GM23338 (cell line): Measurements from ENCODE around the gene PODN. TPM values are rescaled to one million over a fixed set of nuclear protein-coding genes. Genes with fewer than 3 reads are reported as not detected.
A peak's percentile ranks its signal among the peaks of the same experiment; 100 is the strongest.

ENCODE experiments used
- ATAC-seq: fragments of 200-7000 bp; cut with Tn5 transposase; 3 replicates; pipeline ENCODE4 v1.9.1; 2020
- DNase-seq: peaks from one replicate; pipeline ENCODE4 v3.0.0-alpha.2; 2015; ENCODE audit warnings: low spot score
- H2AFZ ChIP-seq: fragments of 200-600 bp; sonication (generic); 2 replicates; pipeline ENCODE4 v1.8.0; 2016; ENCODE audit warnings: antibody characterized with exemption, mild to moderate bottlenecking, moderate library complexity
- H3F3A ChIP-seq: fragments of 200-600 bp; sonication (generic); replicated peaks from 2 replicates; pipeline ENCODE4 v1.8.0; 2017; ENCODE audit warnings: antibody characterized with exemption, mixed run types, low read depth
- H3K27ac ChIP-seq: fragments of 200-600 bp; sonication (generic); 2 replicates; pipeline ENCODE4 v1.6.1; 2016; ENCODE audit warnings: low read depth
- H3K27me3 ChIP-seq: fragments of 200-600 bp; sonication (generic); 2 replicates; pipeline ENCODE4 v1.8.0; 2016; ENCODE audit warnings: mild to moderate bottlenecking, mixed run types, moderate library complexity; ENCODE audit not compliant: insufficient read depth
- H3K36me3 ChIP-seq: fragments of 200-600 bp; sonication (generic); 2 replicates; pipeline ENCODE4 v1.8.0; 2016; ENCODE audit warnings: mild to moderate bottlenecking; ENCODE audit not compliant: insufficient read depth
- H3K4me1 ChIP-seq: fragments of 200-600 bp; sonication (generic); 2 replicates; pipeline ENCODE4 v1.8.0; 2016; ENCODE audit warnings: mild to moderate bottlenecking, moderate library complexity; ENCODE audit not compliant: insufficient read depth
- H3K4me2 ChIP-seq: fragments of 200-600 bp; sonication (generic); 2 replicates; pipeline ENCODE4 v1.7.1; 2017; ENCODE audit warnings: mixed run types
- H3K4me3 ChIP-seq: fragments of 200-600 bp; sonication (generic); 2 replicates; pipeline ENCODE4 v1.6.1; 2016; ENCODE audit warnings: mixed run types
- H3K79me2 ChIP-seq: fragments of 200-600 bp; sonication (generic); replicated peaks from 2 replicates; pipeline ENCODE4 v1.8.0; 2017; ENCODE audit warnings: mild to moderate bottlenecking; ENCODE audit not compliant: insufficient read depth
- H3K9me2 ChIP-seq: fragments of 200-600 bp; sonication (generic); 2 replicates; pipeline ENCODE4 v1.8.0; 2017; ENCODE audit not compliant: insufficient read depth
- H4K20me1 ChIP-seq: fragments of 200-600 bp; sonication (generic); replicated peaks from 2 replicates; pipeline ENCODE4 v1.8.0; 2017; ENCODE audit warnings: mild to moderate bottlenecking; ENCODE audit not compliant: insufficient read depth
- H3K27ac Mint-ChIP-seq: 2 replicates; pipeline ENCODE4 v1.8.0; 2020; ENCODE audit warnings: inconsistent platforms, mild to moderate bottlenecking, moderate library complexity, mixed read lengths
- H3K27me3 Mint-ChIP-seq: 3 replicates; pipeline ENCODE4 v1.8.0; 2022; ENCODE audit warnings: low read depth, mild to moderate bottlenecking, moderate library complexity, mixed read lengths, inconsistent platforms; ENCODE audit not compliant: insufficient read depth, poor library complexity
- H3K36me3 Mint-ChIP-seq: 3 replicates; pipeline ENCODE4 v1.8.0; 2021; ENCODE audit warnings: low read depth, mild to moderate bottlenecking, inconsistent platforms, moderate library complexity, mixed read lengths
- H3K4me1 Mint-ChIP-seq: 3 replicates; pipeline ENCODE4 v1.8.0; 2020; ENCODE audit warnings: mild to moderate bottlenecking, inconsistent platforms, mixed read lengths
- H3K4me3 Mint-ChIP-seq: 3 replicates; pipeline ENCODE4 v1.8.0; 2021; ENCODE audit warnings: moderate library complexity, mild to moderate bottlenecking, inconsistent platforms, mixed read lengths
- H3K9me3 Mint-ChIP-seq: 3 replicates; pipeline ENCODE4 v1.8.0; 2020; ENCODE audit warnings: moderate library complexity, mild to moderate bottlenecking, inconsistent platforms, mixed read lengths
- CREB1 ChIP-seq: fragments of 250-450 bp; sonication (Bioruptor Pico); IDR thresholded peaks from 2 replicates; pipeline ENCODE4 v1.5.0; 2020; ENCODE audit warnings: low read depth, mild to moderate bottlenecking, moderate library complexity
- CTCF ChIP-seq, 2 experiments: fragments of 200-600 bp in 1 of 2; sonication (generic) in 1 of 2; conservative IDR thresholded peaks; 2 replicates each; pipeline versions ENCODE4 v1.5.1 to v1.6.1; 2016 to 2017; ENCODE audit warnings: antibody characterized with exemption in 2 of 2, low read depth in 2 of 2, mild to moderate bottlenecking in 2 of 2, moderate library complexity in 1 of 2
- ETS1 ChIP-seq: IDR thresholded peaks from 2 replicates; pipeline ENCODE4 v1.6.1; 2016; ENCODE audit warnings: antibody characterized with exemption
- EZH2 ChIP-seq: fragments of 200-600 bp; sonication (generic); IDR thresholded peaks from one replicate; pipeline ENCODE4 v1.8.0; 2017; ENCODE audit warnings: antibody characterized with exemption, mild to moderate bottlenecking, low read depth; ENCODE audit not compliant: unreplicated experiment
- EZH2phosphoT487 ChIP-seq: fragments of 200-600 bp; sonication (generic); IDR thresholded peaks from one replicate; pipeline ENCODE4 v1.8.1; 2018; ENCODE audit warnings: antibody characterized with exemption; ENCODE audit not compliant: unreplicated experiment
- JUNB ChIP-seq: IDR thresholded peaks from one replicate; pipeline ENCODE4 v1.6.1; 2016; ENCODE audit warnings: antibody characterized with exemption; ENCODE audit not compliant: unreplicated experiment
- NANOG ChIP-seq: IDR thresholded peaks from 2 replicates; pipeline ENCODE4 v1.6.1; 2016; ENCODE audit warnings: antibody characterized with exemption, borderline replicate concordance
- POLR2AphosphoS5 ChIP-seq: IDR thresholded peaks from 2 replicates; pipeline ENCODE4 v1.6.1; 2016; ENCODE audit warnings: antibody characterized with exemption, low read depth
- REST ChIP-seq: IDR thresholded peaks from one replicate; pipeline ENCODE4 v1.6.1; 2018; ENCODE audit warnings: antibody characterized with exemption; ENCODE audit not compliant: unreplicated experiment
- STAT1 ChIP-seq: IDR thresholded peaks from one replicate; pipeline ENCODE4 v1.6.1; 2016; ENCODE audit warnings: antibody characterized with exemption; ENCODE audit not compliant: unreplicated experiment
- ZNF114 ChIP-seq: fragments of 250-450 bp; sonication (Bioruptor Pico); IDR thresholded peaks from 2 replicates; pipeline ENCODE4 v1.5.0; 2020; ENCODE audit warnings: mild to moderate bottlenecking, moderate library complexity
- ZNF331 ChIP-seq: fragments of 250-450 bp; sonication (Bioruptor Pico); IDR thresholded peaks from 2 replicates; pipeline ENCODE4 v1.5.0; 2020; ENCODE audit warnings: low read depth, mild to moderate bottlenecking, moderate library complexity
- ZNF462 ChIP-seq: fragments of 250-450 bp; sonication (Bioruptor Pico); IDR thresholded peaks from 2 replicates; pipeline ENCODE4 v1.5.0; 2020; ENCODE audit warnings: mild to moderate bottlenecking, moderate library complexity
- polyA plus RNA-seq: library from polyadenylated mRNA; unstranded; fragments of >200 nt; fragmentation: Nextera tagmentation; extraction: Ambion mirVana; gene quantifications from 2 replicates; pipeline ENCODE4 v1.2.1, GENCODE V29; 2016
- total RNA-seq: library from RNA; depleted of rRNA; stranded (reverse); fragments of >200 nt; shearing (Covaris generic); gene quantifications from 2 replicates; pipeline ENCODE4 v1.2.3, GENCODE V29; 2014

The PODN gene
- total and polyA plus RNA-seq, 2 experiments from 2014 or later: 0.16 to 0.24 TPM

DNA sequence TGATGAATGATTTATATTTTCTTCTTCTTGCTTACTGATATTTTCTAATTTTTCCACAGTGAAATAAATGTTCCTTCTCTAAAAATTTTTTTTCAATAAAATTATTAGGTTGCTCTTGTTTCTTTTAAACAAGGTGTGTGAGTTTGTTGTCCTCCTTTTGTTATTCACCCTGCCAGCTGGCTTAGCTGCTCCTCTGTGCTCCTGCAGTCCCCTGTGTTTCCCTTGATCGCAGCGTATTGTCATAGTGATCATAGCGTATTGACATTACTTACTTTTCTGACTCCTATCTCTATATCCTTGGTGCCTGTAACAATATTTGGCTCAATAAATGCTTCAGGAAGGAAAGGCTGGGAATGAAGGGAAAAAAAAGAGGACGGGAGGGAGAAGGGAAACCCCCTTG, 24.9 kb upstream of the PODN start:
- TF ChIP-seq CREB1: no peak
- no peak for TF ChIP-seq REST
- TF ChIP-seq ZNF331 (CRISPR knock-in tag): no peak
- no peak for TF ChIP-seq ZNF114
- TF ChIP-seq EZH2: no peak
- no peak for TF ChIP-seq ETS1
- TF ChIP-seq STAT1: no peak
- no peak for TF ChIP-seq CTCF (conservative IDR thresholded peaks at IDR 0.05; ENCODE audit: low read depth in 2 of 2)
- TF ChIP-seq JUNB: no peak
- TF ChIP-seq NANOG: no peak
- no peak for TF ChIP-seq ZNF462 (CRISPR knock-in tag)
- no peak for TF ChIP-seq EZH2phosphoT487
- no peak for TF ChIP-seq POLR2AphosphoS5
- Histone ChIP-seq H3K79me2 (no peaks in the 10 kb centered on the region), H3K36me3 (0 out of 2 replicates have a peak, but pooled peaks cover 4% of the 10 kb centered on the region), H4K20me1 (0 out of 2 replicates have a peak, but pooled peaks cover 2% of the 10 kb centered on the region), H3K27ac (no peak overlapping the region), H3K4me3 (no peak overlapping the region), H2AFZ (no peak overlapping the region), H3F3A (no peaks in the 10 kb centered on the region), H3K27me3 (no peaks in the 10 kb centered on the region), H3K4me2 (no peak overlapping the region), H3K4me1 (0 out of 2 replicates have a peak, but pooled peaks cover 2% of the 10 kb centered on the region), H3K9me2 (no peaks in the 10 kb centered on the region)
- DNase-seq: peak; percentile 51
- ATAC-seq: peak; percentile 84
- Mint-ChIP-seq H3K4me3 (no peak overlapping the region), H3K9me3 (no peaks in the 10 kb centered on the region), H3K27me3 (peaks cover 5% of the 10 kb centered on the region), H3K27ac (no peak overlapping the region), H3K36me3 (peaks cover 4% of the 10 kb centered on the region), H3K4me1 (peaks cover 3% of the 10 kb centered on the region; the same call in 2 of the 3 replicates)
